Sigmoid colon (tissue), 4 donors: Measurements from ENCODE around the gene TES.

Experiments
- EP300 ChIP-seq, 4 donors: sonication (generic); formaldehyde crosslinking; IDR thresholded peaks; one replicate each; pipeline ENCODE4 v1.6.1; 2017; ENCODE audit warnings: antibody characterized with exemption in 4 of 4
- POLR2A ChIP-seq, 2 donors: fragments of 450-650 bp; IDR thresholded peaks; one replicate each; pipeline ENCODE4 v1.6.1; 2016; ENCODE audit warnings: antibody characterized with exemption in 2 of 2, mild to moderate bottlenecking in 2 of 2, moderate library complexity in 2 of 2
- POLR2AphosphoS5 ChIP-seq, 4 donors: sonication (generic); formaldehyde crosslinking; IDR thresholded peaks; one replicate each; pipeline ENCODE4 v1.6.1; 2017; ENCODE audit warnings: antibody characterized with exemption in 4 of 4
- TF ChIP-seq, protein P1 (sequence below), 4 experiments: fragments of 450-650 bp in 3 of 4; fragments of 200-600 bp in 1 of 4; IDR thresholded peaks; one replicate each; pipeline ENCODE4 v1.5.1; 2016 to 2019; ENCODE audit warnings: antibody characterized with exemption in 4 of 4, mild to moderate bottlenecking in 3 of 4, moderate library complexity in 2 of 4

GRCh38 chr7:116182023-116182422 lies 28.3 kb upstream of the TES start:
- TF ChIP-seq, protein P1, sequence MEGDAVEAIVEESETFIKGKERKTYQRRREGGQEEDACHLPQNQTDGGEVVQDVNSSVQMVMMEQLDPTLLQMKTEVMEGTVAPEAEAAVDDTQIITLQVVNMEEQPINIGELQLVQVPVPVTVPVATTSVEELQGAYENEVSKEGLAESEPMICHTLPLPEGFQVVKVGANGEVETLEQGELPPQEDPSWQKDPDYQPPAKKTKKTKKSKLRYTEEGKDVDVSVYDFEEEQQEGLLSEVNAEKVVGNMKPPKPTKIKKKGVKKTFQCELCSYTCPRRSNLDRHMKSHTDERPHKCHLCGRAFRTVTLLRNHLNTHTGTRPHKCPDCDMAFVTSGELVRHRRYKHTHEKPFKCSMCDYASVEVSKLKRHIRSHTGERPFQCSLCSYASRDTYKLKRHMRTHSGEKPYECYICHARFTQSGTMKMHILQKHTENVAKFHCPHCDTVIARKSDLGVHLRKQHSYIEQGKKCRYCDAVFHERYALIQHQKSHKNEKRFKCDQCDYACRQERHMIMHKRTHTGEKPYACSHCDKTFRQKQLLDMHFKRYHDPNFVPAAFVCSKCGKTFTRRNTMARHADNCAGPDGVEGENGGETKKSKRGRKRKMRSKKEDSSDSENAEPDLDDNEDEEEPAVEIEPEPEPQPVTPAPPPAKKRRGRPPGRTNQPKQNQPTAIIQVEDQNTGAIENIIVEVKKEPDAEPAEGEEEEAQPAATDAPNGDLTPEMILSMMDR (IDR thresholded peaks at IDR 0.05) = no peak
- TF ChIP-seq POLR2A (IDR thresholded peaks at IDR 0.05) (no peak), POLR2AphosphoS5 (IDR thresholded peaks at IDR 0.05) (no peak), EP300 (IDR thresholded peaks at IDR 0.05) (no peak)
